Activated CD4-positive, alpha-beta T cell treated with anti-CD3 and anti-CD28 coated beads, Interleukin-2, amount 10 ng/mL, durations not matched to agents 7 days and 5 days (primary cell): Measurements from ENCODE around the gene RBBP4. TPM values are rescaled to one million over a fixed set of nuclear protein-coding genes. Genes with fewer than 3 reads are reported as not detected.
A peak's percentile ranks its signal among the peaks of the same experiment; 100 is the strongest.

Experiments
- CTCF ChIA-PET: fragments of 350-600 bp; sonication (Branson Sonifier 250); formaldehyde crosslinking; loops from one replicate; lab custom pipeline; 2021; ENCODE audit warnings: antibody characterized with exemption; lab: Charles Lee
- POLR2A ChIA-PET: fragments of 350-600 bp; sonication (Branson Sonifier 250); formaldehyde crosslinking; loops from one replicate; lab custom pipeline; 2021; ENCODE audit warnings: antibody characterized with exemption; lab: Charles Lee
- DNase-seq: peaks from one replicate; pipeline ENCODE4 v3.0.0-alpha.2; 2020
- H3K27ac Mint-ChIP-seq: one replicate; pipeline ENCODE4 v1.8.0; 2021; ENCODE audit warnings: mild to moderate bottlenecking, moderate library complexity, mixed read lengths
- H3K27me3 Mint-ChIP-seq: one replicate; pipeline ENCODE4 v1.8.0; 2021; ENCODE audit warnings: mixed read lengths
- H3K36me3 Mint-ChIP-seq: one replicate; pipeline ENCODE4 v1.8.0; 2021; ENCODE audit warnings: low read depth, mixed read lengths
- H3K4me1 Mint-ChIP-seq: one replicate; pipeline ENCODE4 v1.8.0; 2021; ENCODE audit warnings: mixed read lengths
- H3K4me3 Mint-ChIP-seq: one replicate; pipeline ENCODE4 v1.8.0; 2021; ENCODE audit warnings: mild to moderate bottlenecking, moderate library complexity, mixed read lengths
- H3K9me3 Mint-ChIP-seq: one replicate; pipeline ENCODE4 v1.8.0; 2021; ENCODE audit warnings: mixed read lengths
- total RNA-seq, 2 experiments: library from RNA; stranded (reverse); gene quantifications; one replicate each; pipeline ENCODE4 v1.2.3, GENCODE V29; 2021

Gene RBBP4
- 100 to 1,000 TPM; 311 TPM for total RNA-seq

DNA sequence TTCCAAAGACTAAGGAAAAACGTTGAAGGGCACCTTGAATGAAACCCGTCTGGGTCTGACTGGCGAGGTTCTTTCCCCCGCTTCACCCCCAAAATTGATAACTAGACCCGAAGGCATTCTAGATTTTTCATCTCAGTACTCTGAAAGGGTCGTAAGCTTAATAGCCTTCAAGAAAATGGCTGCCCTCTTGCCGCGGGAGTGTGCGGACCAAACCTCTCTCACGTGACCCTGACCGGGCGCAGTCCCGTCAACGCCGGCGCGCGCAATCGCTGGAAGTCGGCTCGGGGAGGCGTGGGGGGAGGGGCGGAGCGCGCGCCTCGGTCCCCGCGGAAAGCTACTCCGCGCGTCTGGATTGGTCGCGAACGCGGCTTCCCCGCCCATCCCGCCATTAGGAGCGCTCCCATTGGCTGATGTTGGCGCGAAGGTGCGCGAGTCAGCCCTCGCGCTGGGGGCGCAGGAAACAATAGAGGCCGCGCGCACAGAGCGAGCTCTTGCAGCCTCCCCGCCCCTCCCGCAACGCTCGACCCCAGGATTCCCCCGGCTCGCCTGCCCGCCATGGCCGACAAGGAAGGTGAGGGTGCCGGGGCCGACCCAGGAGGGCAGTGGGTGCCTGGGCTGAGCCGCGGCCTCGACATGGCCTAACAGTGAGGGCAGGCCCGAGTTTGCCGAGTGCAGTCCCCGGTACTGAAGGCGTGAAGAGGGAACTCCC lies at the start of gene RBBP4:
TSS of gene RBBP4 (plus strand) at position 457 of the 709 bp plus-strand sequence. CDS start at position 556, 99 bp downstream.
- H3K27me3 Mint-ChIP-seq: no peaks in the 10 kb centered on the region
- H3K9me3 Mint-ChIP-seq: no peaks in the 10 kb centered on the region
- peak within 1 kb of the TSS; percentile 88 for H3K4me3 Mint-ChIP-seq
- CTCF ChIA-PET: interaction anchor here (0.6 to 1.6 kb wide), 10 partner anchors 10 to 448 kb away, joined by 3 to 6 read pairs (median 3); no protein-coding TSS in a partner anchor
- POLR2A ChIA-PET: interaction anchor here (0.5 to 0.6 kb wide), 4 partner anchors 40 to 778 kb away, joined by 3 to 9 read pairs (median 5); no protein-coding TSS in a partner anchor
- H3K27ac Mint-ChIP-seq: peak within 1 kb of the TSS; percentile 100
- H3K36me3 Mint-ChIP-seq: peaks cover 51% of the 10 kb centered on the region
- peak; percentile 98 for DNase-seq
- peaks cover 48% of the 10 kb centered on the region for H3K4me1 Mint-ChIP-seq

DNA sequence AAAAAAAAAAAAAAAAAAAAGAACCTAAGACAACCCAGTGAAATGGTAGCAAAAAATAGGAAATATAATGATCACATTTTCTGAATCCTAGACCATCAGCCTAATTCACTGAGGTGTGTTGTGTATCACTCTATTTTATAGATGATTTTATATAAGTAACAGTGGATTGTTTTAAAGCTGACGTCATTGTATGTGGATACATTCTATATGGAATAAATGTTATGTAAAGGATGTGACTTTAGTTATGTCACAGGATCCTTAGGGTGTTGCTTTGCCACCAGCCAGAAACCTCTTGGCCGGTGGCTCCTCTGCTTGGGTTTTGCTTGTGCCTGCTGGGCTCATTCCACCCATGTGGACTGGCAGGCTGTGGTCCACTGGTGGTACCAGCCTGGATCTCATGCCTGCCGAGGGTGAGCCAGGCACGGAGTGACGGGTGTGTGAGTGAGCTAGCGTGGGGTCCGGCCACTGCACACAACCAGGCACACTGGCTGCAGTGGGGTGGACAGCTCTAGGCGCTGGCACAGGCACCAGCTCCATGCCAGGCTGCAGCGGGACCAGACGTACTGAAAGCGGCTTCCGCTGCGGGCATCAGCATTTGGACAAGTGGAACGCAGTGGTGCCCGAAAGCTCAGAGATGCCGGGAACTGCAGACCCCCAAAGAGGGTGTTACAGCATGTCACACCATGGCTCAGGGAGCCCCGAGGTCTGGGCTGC lies 45.1 kb upstream of the RBBP4 start:
- Mint-ChIP-seq H3K9me3 (no peaks in the 10 kb centered on the region), H3K36me3 (no peaks in the 10 kb centered on the region), H3K27me3 (no peaks in the 10 kb centered on the region), H3K4me1 (no peaks in the 10 kb centered on the region), H3K4me3 (no peak overlapping the region), H3K27ac (no peak overlapping the region)
- ChIA-PET CTCF (no interaction called here), POLR2A (no interaction called here)
- DNase-seq: no peak

DNA sequence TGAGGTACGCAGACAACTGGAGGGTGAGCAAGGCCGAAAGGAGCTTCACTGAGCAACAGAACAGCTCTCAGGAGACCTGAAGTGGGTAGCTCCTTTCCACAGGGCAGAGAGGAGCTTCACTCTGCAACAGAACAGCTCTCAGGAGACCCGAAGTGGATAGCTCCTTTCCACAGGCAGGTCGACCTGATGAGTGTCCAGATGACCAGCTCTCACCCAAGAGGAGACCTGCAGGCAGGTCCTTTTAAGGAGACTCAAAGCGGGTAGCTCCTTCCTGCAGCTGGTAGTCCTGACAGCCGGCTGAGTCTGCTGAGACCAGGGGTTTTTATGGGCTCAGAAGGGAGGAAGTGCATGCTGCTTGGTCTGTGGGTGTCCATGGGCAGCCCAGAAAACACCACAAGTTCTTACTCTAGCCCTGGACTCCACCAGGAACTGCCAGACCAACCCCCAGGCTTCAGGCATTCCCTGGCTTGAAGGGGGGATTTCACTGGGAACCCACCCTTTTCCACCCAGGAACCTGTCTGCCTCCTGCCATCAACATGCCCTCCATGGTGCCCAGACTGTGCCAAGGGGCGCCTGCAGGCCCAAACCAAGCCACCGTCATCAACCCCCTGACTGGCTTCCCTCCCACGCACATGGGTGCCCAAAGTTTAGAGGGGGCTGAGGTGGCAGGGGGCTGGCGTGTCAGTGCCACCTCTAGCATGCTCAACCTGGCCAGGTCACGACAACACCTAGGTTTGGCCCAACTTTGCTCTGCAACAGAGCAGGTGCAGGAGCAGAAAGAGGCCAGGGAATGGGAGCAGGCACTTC lies 44.2 kb upstream of the RBBP4 start:
- Mint-ChIP-seq H3K9me3 (no peaks in the 10 kb centered on the region), H3K27me3 (no peaks in the 10 kb centered on the region), H3K4me1 (no peaks in the 10 kb centered on the region), H3K36me3 (no peaks in the 10 kb centered on the region), H3K4me3 (no peak overlapping the region), H3K27ac (no peak overlapping the region)
- ChIA-PET CTCF (no interaction called here), POLR2A (no interaction called here)
- DNase-seq: no peak

DNA sequence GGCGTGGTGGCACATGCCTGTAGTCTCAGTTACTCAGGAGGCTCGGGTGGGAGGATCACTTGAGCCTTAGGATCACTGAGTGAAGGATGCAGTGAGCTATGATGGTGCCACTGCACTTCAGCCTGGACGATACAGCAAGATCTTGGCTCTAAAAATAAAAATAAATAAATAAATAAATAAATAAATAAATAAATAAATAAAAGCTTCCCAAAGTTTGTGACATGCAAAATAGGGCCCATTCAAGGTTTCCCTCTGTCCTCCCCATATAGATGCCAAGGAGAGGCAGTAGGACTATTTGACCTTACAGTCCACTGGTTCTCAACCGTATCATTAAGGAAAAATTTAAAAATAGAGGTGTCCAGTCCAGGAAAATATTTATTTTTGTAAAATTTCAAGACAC lies 41.8 kb upstream of the RBBP4 start:
- peaks cover 5% of the 10 kb centered on the region for H3K4me1 Mint-ChIP-seq
- no peaks in the 10 kb centered on the region for H3K36me3 Mint-ChIP-seq
- H3K27me3 Mint-ChIP-seq: peaks cover 5% of the 10 kb centered on the region
- no peak overlapping the region for H3K27ac Mint-ChIP-seq
- POLR2A ChIA-PET: interaction anchor here (0.7 kb wide), 1 partner anchor 773 kb away, joined by 3 read pairs; no protein-coding TSS in a partner anchor
- H3K9me3 Mint-ChIP-seq: no peaks in the 10 kb centered on the region
- H3K4me3 Mint-ChIP-seq: no peak overlapping the region
- DNase-seq: no peak
- CTCF ChIA-PET: no interaction called here

DNA sequence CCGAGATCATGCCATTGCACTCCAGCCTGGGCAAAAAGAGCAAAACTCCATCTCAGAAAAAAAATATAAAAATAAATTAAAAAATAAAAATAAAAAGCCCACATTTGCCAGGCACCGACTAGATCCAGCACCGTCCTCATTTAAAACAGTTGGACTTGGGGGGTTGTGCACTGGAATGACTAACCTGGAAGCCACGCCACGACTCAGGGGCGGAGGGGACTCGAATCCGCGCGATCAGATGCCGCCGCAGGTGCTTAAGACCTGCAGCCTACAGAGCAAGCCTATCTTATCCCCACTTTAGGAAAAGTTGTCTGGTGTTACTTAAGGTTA lies 39.2 kb upstream of the RBBP4 start:
- no peaks in the 10 kb centered on the region for H3K9me3 Mint-ChIP-seq
- H3K27ac Mint-ChIP-seq: no peak overlapping the region
- ChIA-PET CTCF (no interaction called here), POLR2A (no interaction called here)
- H3K36me3 Mint-ChIP-seq: no peaks in the 10 kb centered on the region
- peak overlapping the region; percentile 64 for H3K4me3 Mint-ChIP-seq
- peaks cover 5% of the 10 kb centered on the region for H3K27me3 Mint-ChIP-seq
- H3K4me1 Mint-ChIP-seq: peaks cover 5% of the 10 kb centered on the region
- DNase-seq: no peak

DNA sequence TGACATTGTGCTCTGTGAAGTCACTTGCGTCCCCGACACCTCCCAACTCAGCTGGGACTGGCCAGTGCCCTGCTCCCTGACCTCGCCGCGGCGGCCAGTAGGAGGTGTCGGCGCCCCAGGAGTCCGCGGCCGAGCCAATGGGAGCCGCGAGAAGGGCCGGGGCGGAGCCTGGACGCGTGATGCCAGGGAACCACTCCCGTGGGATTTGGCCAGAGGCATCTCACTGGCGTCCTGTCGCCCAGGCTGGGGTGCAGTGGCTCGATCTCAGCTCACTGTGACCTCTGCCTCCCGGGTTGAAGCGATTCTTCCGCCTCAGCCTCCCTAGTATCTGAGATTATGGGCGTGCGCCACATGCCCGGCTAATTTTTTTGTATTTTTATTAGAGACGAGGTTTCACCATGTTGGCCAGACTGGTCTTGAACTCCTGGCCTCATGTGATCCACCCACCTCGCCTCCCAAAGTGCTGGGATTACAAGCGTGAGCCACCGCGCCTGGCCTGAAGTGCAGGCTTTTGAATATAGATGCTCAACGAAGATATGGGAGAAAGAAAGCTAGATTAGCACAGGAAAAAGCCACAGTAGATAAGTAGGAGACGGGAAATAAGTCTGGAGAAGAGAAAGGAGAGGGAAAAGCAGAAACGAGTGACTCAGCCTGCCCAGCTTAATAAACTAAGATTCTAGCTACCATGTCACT lies 38.7 kb upstream of the RBBP4 start:
- Mint-ChIP-seq H3K27ac (no peak overlapping the region), H3K4me3 (peak overlapping the region; percentile 64), H3K36me3 (peaks cover 1% of the 10 kb centered on the region), H3K27me3 (peaks cover 5% of the 10 kb centered on the region), H3K4me1 (peaks cover 5% of the 10 kb centered on the region), H3K9me3 (no peaks in the 10 kb centered on the region)
- POLR2A ChIA-PET: interaction anchor here (0.6 kb wide), 1 partner anchor 10 kb away, joined by 6 read pairs; no protein-coding TSS in a partner anchor
- DNase-seq: peak; percentile 45
- CTCF ChIA-PET: no interaction called here

DNA sequence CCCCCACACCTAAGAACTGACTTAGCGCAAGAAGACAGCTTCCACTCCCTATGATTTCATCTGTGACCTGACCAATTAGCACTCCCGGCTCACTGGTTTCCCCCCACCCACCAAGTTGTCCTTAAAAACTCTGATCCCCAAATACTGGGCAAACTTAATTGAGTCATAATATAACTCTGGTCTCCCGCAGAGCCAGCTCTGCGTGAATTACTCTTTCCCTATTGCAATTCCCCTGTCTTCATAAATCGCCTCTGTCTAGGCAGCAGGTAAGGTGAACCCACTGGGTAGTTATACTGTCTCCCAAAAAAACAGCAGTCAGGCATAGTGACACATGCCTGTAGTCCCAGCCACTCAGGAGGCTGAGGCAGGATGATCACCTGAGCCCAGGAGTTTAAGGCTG lies 37.5 kb upstream of the RBBP4 start:
- H3K4me1 Mint-ChIP-seq: peaks cover 5% of the 10 kb centered on the region
- no peak for DNase-seq
- peaks cover 4% of the 10 kb centered on the region for H3K36me3 Mint-ChIP-seq
- ChIA-PET POLR2A (no interaction called here), CTCF (no interaction called here)
- peaks cover 5% of the 10 kb centered on the region for H3K27me3 Mint-ChIP-seq
- no peak overlapping the region for H3K4me3 Mint-ChIP-seq
- no peaks in the 10 kb centered on the region for H3K9me3 Mint-ChIP-seq
- H3K27ac Mint-ChIP-seq: no peak overlapping the region

DNA sequence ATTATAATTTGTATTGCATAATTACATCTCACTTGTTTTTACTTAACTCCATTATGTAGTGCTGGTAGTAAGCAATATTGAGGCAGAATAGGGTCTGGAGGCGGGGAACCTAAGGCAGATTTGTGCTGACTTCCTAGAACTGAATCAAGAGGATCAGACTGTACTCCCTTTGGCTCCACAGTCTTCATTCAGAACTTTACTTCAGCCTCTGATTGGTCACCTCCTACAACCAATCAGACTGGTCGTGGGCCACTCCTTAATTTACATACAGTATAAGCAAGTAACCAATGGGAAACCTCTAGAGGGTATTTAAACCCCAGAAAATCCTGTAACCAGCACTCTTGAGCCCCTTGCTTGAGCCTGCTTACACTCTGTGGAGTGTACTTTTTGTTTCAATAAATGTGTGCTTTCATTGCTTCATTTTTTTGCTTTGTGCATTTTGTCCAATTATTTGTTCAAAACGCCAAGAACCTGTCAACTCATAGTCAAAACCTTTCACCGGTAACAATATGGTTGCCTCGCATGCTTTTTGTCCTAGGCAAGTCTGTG lies 32.3 kb upstream of the RBBP4 start:
- no peaks in the 10 kb centered on the region for H3K27me3 Mint-ChIP-seq
- H3K27ac Mint-ChIP-seq: no peak overlapping the region
- H3K36me3 Mint-ChIP-seq: peaks cover 31% of the 10 kb centered on the region
- DNase-seq: no peak
- H3K4me1 Mint-ChIP-seq: peaks cover 22% of the 10 kb centered on the region
- no peak overlapping the region for H3K4me3 Mint-ChIP-seq
- POLR2A ChIA-PET: no interaction called here
- CTCF ChIA-PET: interaction anchor here (1.1 kb wide), 1 partner anchor 29 kb away, joined by 3 read pairs; no protein-coding TSS in a partner anchor
- no peaks in the 10 kb centered on the region for H3K9me3 Mint-ChIP-seq

DNA sequence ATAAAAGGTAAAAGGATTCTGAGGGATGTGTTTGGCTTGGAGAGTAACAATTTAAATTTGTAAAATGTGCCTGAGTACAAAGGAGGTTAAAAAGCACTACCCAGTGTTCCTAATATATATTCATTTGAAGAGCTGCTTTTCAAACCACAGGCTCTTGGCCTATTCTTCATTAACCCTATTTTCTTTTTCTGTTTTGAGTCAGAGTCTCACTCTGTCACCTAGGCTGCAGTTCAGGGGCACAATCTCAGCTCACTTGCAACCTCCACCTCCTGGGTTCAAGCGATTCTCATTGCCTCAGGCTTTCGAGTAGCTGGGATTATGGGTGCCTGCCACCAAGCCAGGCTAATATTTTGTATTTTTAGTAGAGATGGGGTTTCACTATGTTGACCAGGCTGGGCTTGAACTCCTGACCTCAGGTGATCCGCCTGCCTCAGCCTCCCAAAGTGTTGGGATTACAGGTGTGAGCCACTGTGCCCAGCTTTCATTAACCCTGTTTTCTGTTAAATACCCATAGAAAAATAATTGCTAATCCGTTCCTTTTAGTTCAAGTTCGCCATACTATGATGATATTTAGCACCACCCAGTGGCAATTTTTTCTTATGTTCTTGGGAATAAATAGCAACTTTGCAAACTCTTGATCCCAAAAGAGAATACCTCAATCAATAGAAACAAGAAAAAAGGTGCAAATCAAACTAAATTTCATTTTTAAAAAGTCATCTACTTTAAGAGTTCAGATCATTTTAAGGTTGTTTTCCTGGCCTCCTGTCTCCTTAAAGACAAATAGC lies 31.1 kb upstream of the RBBP4 start:
- CTCF ChIA-PET: interaction anchor here (0.6 to 1.1 kb wide), 3 partner anchors 28 to 475 kb away, joined by 3 read pairs; no protein-coding TSS in a partner anchor
- DNase-seq: no peak
- Mint-ChIP-seq H3K9me3 (peaks cover 3% of the 10 kb centered on the region), H3K27ac (no peak overlapping the region), H3K36me3 (peaks cover 39% of the 10 kb centered on the region), H3K4me1 (peaks cover 28% of the 10 kb centered on the region), H3K27me3 (no peaks in the 10 kb centered on the region), H3K4me3 (no peak overlapping the region)
- POLR2A ChIA-PET: interaction anchor here (0.6 to 0.7 kb wide), 2 partner anchors 106 to 572 kb away, joined by 3 read pairs; no protein-coding TSS in a partner anchor

DNA sequence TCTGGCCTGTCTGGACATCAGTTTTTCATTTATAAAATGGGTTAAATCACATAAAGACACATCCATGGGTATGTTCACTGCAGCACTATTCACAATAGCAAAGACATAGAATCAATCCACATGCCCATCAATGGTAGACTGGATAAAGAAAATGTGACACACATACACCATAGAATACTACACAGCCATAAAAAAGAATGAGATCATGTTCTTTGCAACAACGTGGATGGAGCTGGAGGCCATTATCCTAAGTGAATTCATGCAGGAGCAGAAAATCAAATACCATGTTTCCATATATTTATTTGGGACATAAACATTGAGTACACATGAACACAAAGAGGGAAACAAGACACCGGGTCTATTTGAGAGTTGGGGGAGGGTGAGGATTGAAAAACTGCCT lies 28.8 kb upstream of the RBBP4 start:
- ChIA-PET POLR2A (no interaction called here), CTCF (no interaction called here)
- H3K27ac Mint-ChIP-seq: no peak overlapping the region
- peaks cover 52% of the 10 kb centered on the region for H3K36me3 Mint-ChIP-seq
- H3K4me3 Mint-ChIP-seq: no peak overlapping the region
- DNase-seq: no peak
- H3K27me3 Mint-ChIP-seq: no peaks in the 10 kb centered on the region
- peaks cover 35% of the 10 kb centered on the region for H3K4me1 Mint-ChIP-seq
- peaks cover 3% of the 10 kb centered on the region for H3K9me3 Mint-ChIP-seq

DNA sequence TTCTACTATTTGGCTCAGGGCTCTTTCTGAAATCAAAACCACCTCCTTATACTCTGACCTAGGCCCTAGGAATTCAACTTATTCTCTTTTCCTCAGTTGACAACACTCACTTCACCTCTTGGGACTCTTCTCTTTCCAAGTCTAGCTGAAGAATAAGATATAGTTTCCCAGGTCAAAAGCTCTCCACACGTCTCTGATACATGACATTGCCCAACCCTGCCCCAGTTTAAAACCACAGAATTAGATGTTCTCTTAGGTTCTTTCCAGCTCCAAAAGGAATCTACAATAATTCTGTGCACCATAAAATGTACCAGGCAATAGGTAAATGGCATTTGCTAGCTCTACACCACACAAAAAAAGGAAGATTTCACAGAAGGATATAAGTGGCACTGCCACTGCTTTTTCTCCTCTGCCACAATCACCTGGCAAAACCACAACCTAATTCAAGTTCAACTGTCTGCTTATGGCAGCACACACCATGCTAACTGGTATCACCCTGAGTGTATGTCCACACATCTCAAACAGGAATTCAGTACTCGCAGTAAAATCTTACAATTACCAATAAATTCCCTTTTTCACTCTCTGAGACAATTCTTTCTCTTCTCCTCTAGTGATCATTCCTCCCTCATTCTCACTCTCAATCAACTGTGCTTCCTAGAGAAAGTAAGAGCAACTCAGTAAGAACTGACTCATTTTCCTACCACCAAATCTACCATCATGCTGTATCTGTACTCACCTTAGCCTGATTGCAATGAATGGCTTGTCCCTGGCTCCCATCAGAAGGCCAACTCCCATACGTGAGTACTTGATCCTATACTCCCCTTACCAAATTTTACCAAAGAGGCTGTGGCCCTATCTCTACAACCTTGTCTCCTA lies 28.0 kb upstream of the RBBP4 start:
- ChIA-PET CTCF (no interaction called here), POLR2A (no interaction called here)
- Mint-ChIP-seq H3K9me3 (peaks cover 3% of the 10 kb centered on the region), H3K4me3 (no peak overlapping the region), H3K4me1 (peaks cover 43% of the 10 kb centered on the region), H3K36me3 (peaks cover 56% of the 10 kb centered on the region), H3K27me3 (no peaks in the 10 kb centered on the region), H3K27ac (peak overlapping the region; percentile 3)
- no peak for DNase-seq
